Activated T-cell treated with anti-CD3 and anti-CD28 coated beads, Interleukin-2, amount 50 U/mL, for 4 hours (primary cell): ENCODE results near the gene RASA3. TPM values are rescaled to one million over a fixed set of nuclear protein-coding genes. Genes with fewer than 3 reads are reported as not detected.
"Not testable (repeated sequence)": the region's sequence is repeated elsewhere in the genome, so short reads cannot be mapped to it uniquely, and the experiment has no call there.

ENCODE experiments used
- ATAC-seq, 2 donors: fragments of 200-7000 bp; cut with Tn5 transposase; one replicate each; pipeline ENCODE4 v1.10.0; 2021
- DNase-seq: peaks from one replicate; pipeline ENCODE4 v3.0.0-alpha.2; 2020
- H3K27me3 Mint-ChIP-seq: one replicate; pipeline ENCODE4 v1.8.0; 2021; ENCODE audit warnings: low read depth, mixed read lengths
- H3K36me3 Mint-ChIP-seq: one replicate; pipeline ENCODE4 v1.8.0; 2022; ENCODE audit warnings: mixed read lengths; ENCODE audit not compliant: insufficient read depth
- H3K4me1 Mint-ChIP-seq: one replicate; pipeline ENCODE4 v1.8.0; 2021; ENCODE audit warnings: low read depth, mixed read lengths
- H3K4me3 Mint-ChIP-seq: one replicate; pipeline ENCODE4 v1.8.0; 2021; ENCODE audit warnings: mild to moderate bottlenecking, moderate library complexity, mixed read lengths
- H3K9me3 Mint-ChIP-seq: one replicate; pipeline ENCODE4 v1.8.0; 2021; ENCODE audit warnings: mixed read lengths
- total RNA-seq, 3 donors: library from RNA; stranded (reverse); gene quantifications; one replicate each; pipeline ENCODE4 v1.2.1, GENCODE V29; 2021

RASA3 gene
- total RNA-seq, 3 donors from 2014 or later: 23.7 to 28.7 (median 26.6) TPM

- Mint-ChIP-seq H3K4me3 (peak overlapping the region; percentile 72), H3K27me3 (peaks cover 2% of the 10 kb centered on the region), H3K36me3 (no peaks in the 10 kb centered on the region), H3K4me1 (peaks cover 87% of the 10 kb centered on the region), H3K9me3 (no peaks in the 10 kb centered on the region)
- DNase-seq (no peak), ATAC-seq (no peak)
These were observed 30.1 kb upstream of the RASA3 start for GRCh38 chr13:114162533-114162922.

GRCh38 chr13:114161644-114162532 lies 29.5 kb upstream of the RASA3 start:
- ATAC-seq: peak; percentile 60 to 74
- no peak for DNase-seq

GRCh38 chr13:114161028-114161556 lies 28.7 kb upstream of the RASA3 start:
- Mint-ChIP-seq H3K27me3 (peaks cover 2% of the 10 kb centered on the region), H3K4me3 (no peak overlapping the region), H3K4me1 (peaks cover 86% of the 10 kb centered on the region)

More at GRCh38 chr13:114161644-114162532, 29.5 kb upstream of the RASA3 start:
- no peaks in the 10 kb centered on the region for H3K36me3 Mint-ChIP-seq
- peak overlapping the region; percentile 72 for H3K4me3 Mint-ChIP-seq
- peaks cover 2% of the 10 kb centered on the region for H3K27me3 Mint-ChIP-seq
- peaks cover 87% of the 10 kb centered on the region for H3K4me1 Mint-ChIP-seq
- H3K9me3 Mint-ChIP-seq: no peaks in the 10 kb centered on the region

GRCh38 chr13:114158869-114159666 lies 26.6 kb upstream of the RASA3 start:
- DNase-seq, H3K4me3 Mint-ChIP-seq, ATAC-seq, H3K9me3 Mint-ChIP-seq, H3K36me3 Mint-ChIP-seq, H3K27me3 Mint-ChIP-seq: not testable (repeated sequence)
- H3K4me1 Mint-ChIP-seq: peaks cover 79% of the 10 kb centered on the region

More at GRCh38 chr13:114161028-114161556, 28.7 kb upstream of the RASA3 start:
- Mint-ChIP-seq H3K9me3 (no peaks in the 10 kb centered on the region), H3K36me3 (no peaks in the 10 kb centered on the region)
- ATAC-seq: peak in 1 of 2 donors; percentile 33
- no peak for DNase-seq

- peaks cover 81% of the 10 kb centered on the region for H3K4me1 Mint-ChIP-seq
These were observed 25.6 kb upstream of the RASA3 start for GRCh38 chr13:114157869-114158495.

GRCh38 chr13:114155926-114156883 lies 23.8 kb upstream of the RASA3 start:
- H3K9me3 Mint-ChIP-seq: peaks cover 7% of the 10 kb centered on the region
- ATAC-seq (no peak), DNase-seq (no peak)
- peak overlapping the region; percentile 56 for H3K4me3 Mint-ChIP-seq
- peaks cover 78% of the 10 kb centered on the region for H3K4me1 Mint-ChIP-seq
- H3K36me3 Mint-ChIP-seq: no peaks in the 10 kb centered on the region
- H3K27me3 Mint-ChIP-seq: peaks cover 2% of the 10 kb centered on the region

More at GRCh38 chr13:114157869-114158495, 25.6 kb upstream of the RASA3 start:
- Mint-ChIP-seq H3K4me3 (no peak overlapping the region), H3K27me3 (peaks cover 2% of the 10 kb centered on the region), H3K9me3 (peaks cover 7% of the 10 kb centered on the region), H3K36me3 (no peaks in the 10 kb centered on the region)
- ATAC-seq (peak in 1 of 2 donors; percentile 51), DNase-seq (no peak)

- H3K27me3 Mint-ChIP-seq: no peaks in the 10 kb centered on the region
- no peak for DNase-seq
- H3K4me3 Mint-ChIP-seq: no peak overlapping the region
- peaks cover 78% of the 10 kb centered on the region for H3K4me1 Mint-ChIP-seq
- peaks cover 7% of the 10 kb centered on the region for H3K9me3 Mint-ChIP-seq
- H3K36me3 Mint-ChIP-seq: no peaks in the 10 kb centered on the region
- ATAC-seq: no peak
These were observed 22.9 kb upstream of the RASA3 start for GRCh38 chr13:114155320-114155719.

- H3K4me3 Mint-ChIP-seq: no peak overlapping the region
- H3K9me3 Mint-ChIP-seq: peaks cover 7% of the 10 kb centered on the region
- ATAC-seq (peak; percentile 46 to 51), DNase-seq (no peak)
- H3K36me3 Mint-ChIP-seq: no peaks in the 10 kb centered on the region
- H3K27me3 Mint-ChIP-seq: no peaks in the 10 kb centered on the region
- H3K4me1 Mint-ChIP-seq: peaks cover 78% of the 10 kb centered on the region
These were observed 22.1 kb upstream of the RASA3 start for GRCh38 chr13:114154476-114154875.

- no peak overlapping the region for H3K4me3 Mint-ChIP-seq
- H3K27me3 Mint-ChIP-seq: no peaks in the 10 kb centered on the region
These were observed 21.2 kb upstream of the RASA3 start for GRCh38 chr13:114153485-114154080.

GRCh38 chr13:114152831-114153371 lies 20.5 kb upstream of the RASA3 start:
- no peak overlapping the region for H3K4me3 Mint-ChIP-seq

More at GRCh38 chr13:114153485-114154080, 21.2 kb upstream of the RASA3 start:
- Mint-ChIP-seq H3K4me1 (peaks cover 79% of the 10 kb centered on the region), H3K36me3 (no peaks in the 10 kb centered on the region), H3K9me3 (peaks cover 7% of the 10 kb centered on the region)
- DNase-seq: no peak
- ATAC-seq: no peak

GRCh38 chr13:114152285-114152645 lies 19.8 kb upstream of the RASA3 start:
- Mint-ChIP-seq H3K9me3 (peaks cover 7% of the 10 kb centered on the region), H3K4me3 (no peak overlapping the region), H3K27me3 (no peaks in the 10 kb centered on the region), H3K36me3 (no peaks in the 10 kb centered on the region), H3K4me1 (peaks cover 76% of the 10 kb centered on the region)
- ATAC-seq (no peak), DNase-seq (no peak)

More at GRCh38 chr13:114152831-114153371, 20.5 kb upstream of the RASA3 start:
- Mint-ChIP-seq H3K36me3 (no peaks in the 10 kb centered on the region), H3K27me3 (no peaks in the 10 kb centered on the region), H3K9me3 (peaks cover 7% of the 10 kb centered on the region), H3K4me1 (peaks cover 80% of the 10 kb centered on the region)
- DNase-seq (no peak), ATAC-seq (no peak)

- ATAC-seq (peak; percentile 19 to 28), DNase-seq (peak; percentile 56)
- Mint-ChIP-seq H3K36me3 (no peaks in the 10 kb centered on the region), H3K4me1 (peaks cover 70% of the 10 kb centered on the region), H3K4me3 (peak overlapping the region; percentile 29), H3K27me3 (no peaks in the 10 kb centered on the region), H3K9me3 (peaks cover 7% of the 10 kb centered on the region)
These were observed 19.3 kb upstream of the RASA3 start for GRCh38 chr13:114151565-114152284.
